GM23248 (cell line): ENCODE results near the gene DESI1.

ENCODE experiments used
- EZH2 ChIP-seq: fragments of 200-600 bp; sonication (generic); IDR thresholded peaks from 2 replicates; pipeline ENCODE4 v1.6.1; 2018; ENCODE audit warnings: antibody characterized with exemption, mild to moderate bottlenecking; ENCODE audit not compliant: insufficient read depth, poor library complexity, severe bottlenecking
- EZH2phosphoT487 ChIP-seq: fragments of 200-600 bp; sonication (generic); IDR thresholded peaks from 2 replicates; pipeline ENCODE4 v1.6.1; 2018; ENCODE audit warnings: antibody characterized with exemption, moderate library complexity, mild to moderate bottlenecking, low read depth; ENCODE audit not compliant: insufficient read depth

GRCh38 chr22:41578818-41579217, 42.0 kb downstream of the DESI1 start:
- no peak for TF ChIP-seq EZH2
- no peak for TF ChIP-seq EZH2phosphoT487
